PC-3 (cell line): ENCODE results near the gene CMKLR1. TPM values are rescaled to one million over a fixed set of nuclear protein-coding genes. Genes with fewer than 3 reads are reported as not detected.
A peak's percentile ranks its signal among the peaks of the same experiment; 100 is the strongest.

Source experiments
- ATAC-seq: fragments of 200-7000 bp; cut with Tn5 transposase; 2 replicates; pipeline ENCODE4 v1.9.1; 2020; ENCODE audit warnings: mild to moderate bottlenecking, moderate library complexity
- BruUV-seq: library from RNA; stranded (reverse); fragments of 400-500 nt; replicated peaks from 2 replicates; lab custom pipeline; 2021; lab: Mats Ljungman, UMichigan
- CTCF ChIA-PET: fragments of 300-600 bp; sonication (Branson Sonifier 250); formaldehyde crosslinking; loops from one replicate; lab custom pipeline; 2022; ENCODE audit warnings: antibody characterized with exemption; lab: Charles Lee
- POLR2A ChIA-PET: fragments of 300-600 bp; sonication (Branson Sonifier 250); formaldehyde crosslinking; loops from one replicate; lab custom pipeline; 2022; ENCODE audit warnings: antibody characterized with exemption; ENCODE audit not compliant: unreplicated experiment; lab: Charles Lee
- DNase-seq: peaks from one replicate; pipeline ENCODE4 v3.0.0-alpha.2; 2015
- H2AFZ ChIP-seq: fragments of 300-600 bp; sonication (generic); 2 replicates; pipeline ENCODE4 v1.6.0; 2016; ENCODE audit warnings: antibody characterized with exemption, low read length
- H3F3A ChIP-seq: fragments of 300-600 bp; sonication (generic); one replicate; pipeline ENCODE4 v1.6.0; 2017; ENCODE audit warnings: antibody characterized with exemption, low read length, control low read depth, mild to moderate bottlenecking; ENCODE audit not compliant: unreplicated experiment
- H3K27ac ChIP-seq: fragments of 300-600 bp; sonication (generic); 2 replicates; pipeline ENCODE4 v1.5.1; 2016; ENCODE audit warnings: mild to moderate bottlenecking, low read length
- H3K27me3 ChIP-seq: fragments of 300-600 bp; sonication (generic); 2 replicates; pipeline ENCODE4 v1.6.1; 2016; ENCODE audit warnings: low read length, mixed read lengths
- H3K36me3 ChIP-seq: fragments of 300-600 bp; sonication (generic); 2 replicates; pipeline ENCODE4 v1.6.1; 2016; ENCODE audit warnings: low read depth, mixed run types, low read length, mixed read lengths
- H3K4me1 ChIP-seq: fragments of 300-600 bp; sonication (generic); 2 replicates; pipeline ENCODE4 v1.5.1; 2016; ENCODE audit warnings: low read length; ENCODE audit not compliant: insufficient read depth
- H3K4me2 ChIP-seq: fragments of 300-600 bp; sonication (generic); 2 replicates; pipeline ENCODE4 v1.6.0; 2016; ENCODE audit warnings: low read length
- H3K4me3 ChIP-seq: fragments of 300-600 bp; sonication (generic); 2 replicates; pipeline ENCODE4 v1.5.1; 2016; ENCODE audit warnings: mild to moderate bottlenecking, low read length, mixed read lengths
- H3K79me2 ChIP-seq: fragments of 300-600 bp; sonication (generic); 2 replicates; pipeline ENCODE4 v1.6.1; 2017; ENCODE audit warnings: low read length, mixed read lengths
- H3K9ac ChIP-seq: fragments of 300-600 bp; sonication (generic); 2 replicates; pipeline ENCODE4 v1.6.0; 2016; ENCODE audit warnings: mild to moderate bottlenecking, low read length
- H3K9me2 ChIP-seq: fragments of 300-600 bp; sonication (generic); replicated peaks from 2 replicates; pipeline ENCODE4 v1.6.1; 2016; ENCODE audit warnings: mixed run types, low read length, mixed read lengths
- H3K9me3 ChIP-seq: fragments of 300-600 bp; sonication (generic); 2 replicates; pipeline ENCODE4 v1.6.1; 2016; ENCODE audit warnings: low read length, mixed read lengths
- H4K20me1 ChIP-seq: fragments of 300-600 bp; sonication (generic); 2 replicates; pipeline ENCODE4 v1.6.1; 2016; ENCODE audit warnings: low read length, mixed read lengths
- EZH2 ChIP-seq: fragments of 300-600 bp; sonication (generic); IDR thresholded peaks from one replicate; pipeline ENCODE4 v1.6.1; 2017; ENCODE audit warnings: antibody characterized with exemption, mild to moderate bottlenecking, low read length; ENCODE audit not compliant: unreplicated experiment
- EZH2phosphoT487 ChIP-seq: fragments of 300-600 bp; sonication (generic); IDR thresholded peaks from 2 replicates; pipeline ENCODE4 v1.6.1; 2018; ENCODE audit warnings: mild to moderate bottlenecking, antibody characterized with exemption, low read length, borderline replicate concordance
- intact Hi-C: fragments of 100-400 bp; cut with micrococcal nuclease; formaldehyde crosslinking; loops from 2 replicates; pipeline ENCODE4 v1.9.0; 2023
- total RNA-seq: library from RNA; depleted of rRNA; stranded (reverse); fragments of >200 nt; gene quantifications from 2 replicates; pipeline ENCODE4 v1.2.3, GENCODE V29; 2014
- TF ChIP-seq, protein P1 (sequence below): fragments of 300-600 bp; sonication (generic); conservative IDR thresholded peaks from 2 replicates; pipeline ENCODE4 v1.5.1; 2017; ENCODE audit warnings: antibody characterized with exemption, low read depth, mild to moderate bottlenecking, low read length

The CMKLR1 gene
- total RNA-seq, 1 experiment from 2014 or later = not detected

DNA sequence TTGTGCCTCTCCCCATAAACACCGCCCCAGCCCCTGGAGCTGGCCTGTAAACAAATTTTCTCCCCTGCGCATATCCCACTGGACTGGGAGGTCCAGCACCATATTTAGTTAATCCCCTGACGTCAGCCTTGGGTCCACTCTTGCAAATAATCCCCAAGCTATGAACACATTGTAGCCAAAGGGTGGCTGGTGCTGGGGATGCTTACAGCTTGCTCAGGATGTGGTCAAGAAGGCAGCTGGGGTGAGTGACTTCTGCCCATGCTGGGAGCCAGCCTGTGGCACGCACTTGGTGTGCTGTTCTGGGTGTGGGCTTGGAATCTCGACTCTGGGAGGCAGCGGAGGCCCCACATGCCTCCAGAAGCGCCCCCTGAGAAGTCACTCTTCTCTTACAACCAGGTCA is 32.1 kb downstream of the CMKLR1 start:
- DNase-seq = no peak
- no peaks in the 10 kb centered on the region for H3K9me2 ChIP-seq
- no peak overlapping the region for H3K9ac ChIP-seq
- no peaks in the 10 kb centered on the region for H3K79me2 ChIP-seq
- peaks cover 53% of the 10 kb centered on the region for H3K27me3 ChIP-seq
- intact Hi-C loops = no loop called here
- no peaks in the 10 kb centered on the region for H3K9me3 ChIP-seq
- BruUV-seq = no TSS peak
- no peak overlapping the region for H3K27ac ChIP-seq
- no peak overlapping the region for H3K4me2 ChIP-seq
- TF ChIP-seq EZH2 = no peak
- no peak for TF ChIP-seq EZH2phosphoT487
- TF ChIP-seq, protein P1, sequence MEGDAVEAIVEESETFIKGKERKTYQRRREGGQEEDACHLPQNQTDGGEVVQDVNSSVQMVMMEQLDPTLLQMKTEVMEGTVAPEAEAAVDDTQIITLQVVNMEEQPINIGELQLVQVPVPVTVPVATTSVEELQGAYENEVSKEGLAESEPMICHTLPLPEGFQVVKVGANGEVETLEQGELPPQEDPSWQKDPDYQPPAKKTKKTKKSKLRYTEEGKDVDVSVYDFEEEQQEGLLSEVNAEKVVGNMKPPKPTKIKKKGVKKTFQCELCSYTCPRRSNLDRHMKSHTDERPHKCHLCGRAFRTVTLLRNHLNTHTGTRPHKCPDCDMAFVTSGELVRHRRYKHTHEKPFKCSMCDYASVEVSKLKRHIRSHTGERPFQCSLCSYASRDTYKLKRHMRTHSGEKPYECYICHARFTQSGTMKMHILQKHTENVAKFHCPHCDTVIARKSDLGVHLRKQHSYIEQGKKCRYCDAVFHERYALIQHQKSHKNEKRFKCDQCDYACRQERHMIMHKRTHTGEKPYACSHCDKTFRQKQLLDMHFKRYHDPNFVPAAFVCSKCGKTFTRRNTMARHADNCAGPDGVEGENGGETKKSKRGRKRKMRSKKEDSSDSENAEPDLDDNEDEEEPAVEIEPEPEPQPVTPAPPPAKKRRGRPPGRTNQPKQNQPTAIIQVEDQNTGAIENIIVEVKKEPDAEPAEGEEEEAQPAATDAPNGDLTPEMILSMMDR = no peak
- H3K4me1 ChIP-seq = peaks cover 8% of the 10 kb centered on the region; the same call in 1 of the 2 replicates
- no peak overlapping the region for H2AFZ ChIP-seq
- H3K4me3 ChIP-seq = no peak overlapping the region
- CTCF ChIA-PET = no interaction called here
- no peaks in the 10 kb centered on the region for H3F3A ChIP-seq
- no peaks in the 10 kb centered on the region for H3K36me3 ChIP-seq
- no peaks in the 10 kb centered on the region for H4K20me1 ChIP-seq
- no peak for ATAC-seq
- POLR2A ChIA-PET = no interaction called here

DNA sequence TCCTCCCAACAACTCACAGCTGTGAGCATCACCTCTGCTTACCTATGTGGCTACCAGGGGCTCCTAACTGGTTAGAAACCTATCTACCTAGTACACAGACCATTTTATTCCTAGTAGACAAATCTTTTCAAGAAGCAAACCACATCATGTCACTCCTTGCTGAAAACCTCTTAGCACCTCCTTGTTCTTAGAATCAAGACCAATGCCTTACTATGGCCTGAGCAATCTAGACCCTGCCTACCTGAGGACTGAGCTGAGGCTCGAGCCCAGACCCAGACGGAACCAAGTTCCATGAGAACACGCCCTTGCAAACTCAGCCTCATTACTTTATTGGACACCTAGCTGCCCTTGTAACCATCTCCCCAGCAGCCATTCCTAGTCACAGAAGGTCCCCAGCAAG is 32.6 kb downstream of the CMKLR1 start:
- intact Hi-C loops = no loop called here
- Histone ChIP-seq H3K27ac (no peak overlapping the region), H3K4me1 (peaks cover 8% of the 10 kb centered on the region; the same call in 1 of the 2 replicates), H3F3A (no peaks in the 10 kb centered on the region), H3K4me2 (no peak overlapping the region), H3K79me2 (no peaks in the 10 kb centered on the region), H2AFZ (no peak overlapping the region), H3K9ac (no peak overlapping the region), H3K4me3 (no peak overlapping the region), H3K36me3 (no peaks in the 10 kb centered on the region), H3K27me3 (peaks cover 53% of the 10 kb centered on the region), H3K9me2 (no peaks in the 10 kb centered on the region), H3K9me3 (no peaks in the 10 kb centered on the region), H4K20me1 (no peaks in the 10 kb centered on the region)
- no peak for DNase-seq
- TF ChIP-seq EZH2 = no peak
- TF ChIP-seq, protein P1 = no peak
- no peak for TF ChIP-seq EZH2phosphoT487
- CTCF ChIA-PET = no interaction called here
- POLR2A ChIA-PET = no interaction called here
- ATAC-seq = no peak
- no TSS peak for BruUV-seq

GRCh38 chr12:108305991-108306501 is 33.1 kb downstream of the CMKLR1 start:
- DNase-seq = peak; percentile 53

More at GRCh38 chr12:108305991-108306501, 33.1 kb downstream of the CMKLR1 start:
- H3K4me1 ChIP-seq = peaks cover 8% of the 10 kb centered on the region; the same call in 1 of the 2 replicates
- no peak for ATAC-seq
- no peaks in the 10 kb centered on the region for H3K36me3 ChIP-seq
- H3F3A ChIP-seq = no peaks in the 10 kb centered on the region
- intact Hi-C loops = no loop called here
- peaks cover 53% of the 10 kb centered on the region for H3K27me3 ChIP-seq
- H3K27ac ChIP-seq = no peak overlapping the region
- no peaks in the 10 kb centered on the region for H4K20me1 ChIP-seq
- no peak overlapping the region for H2AFZ ChIP-seq
- BruUV-seq = no TSS peak
- no peak overlapping the region for H3K4me3 ChIP-seq
- no peaks in the 10 kb centered on the region for H3K9me2 ChIP-seq
- CTCF ChIA-PET = no interaction called here
- no peak overlapping the region for H3K9ac ChIP-seq
- TF ChIP-seq, protein P1 = no peak
- no peak for TF ChIP-seq EZH2
- no peak for TF ChIP-seq EZH2phosphoT487
- POLR2A ChIA-PET = no interaction called here
- no peaks in the 10 kb centered on the region for H3K79me2 ChIP-seq
- peak overlapping the region; percentile 3; the same call in 1 of the 2 replicates for H3K4me2 ChIP-seq
- no peaks in the 10 kb centered on the region for H3K9me3 ChIP-seq
